Glutamatergic neuron (in vitro differentiated cells): ENCODE data around the gene PTPRT. TPM values are rescaled to one million over a fixed set of nuclear protein-coding genes. Genes with fewer than 3 reads are reported as not detected.

Experiments used
- DNase-seq: peaks from one replicate; pipeline ENCODE4 v3.0.0; 2022
- H3K27ac Mint-ChIP-seq: one replicate; pipeline ENCODE4 v1.8.0; 2020; ENCODE audit warnings: mild to moderate bottlenecking, mixed read lengths, inconsistent platforms; ENCODE audit not compliant: unreplicated experiment
- H3K27me3 Mint-ChIP-seq: one replicate; pipeline ENCODE4 v1.8.0; 2020; ENCODE audit warnings: mild to moderate bottlenecking, moderate library complexity, mixed read lengths, inconsistent platforms; ENCODE audit not compliant: unreplicated experiment
- H3K36me3 Mint-ChIP-seq: one replicate; pipeline ENCODE4 v1.8.0; 2020; ENCODE audit warnings: mild to moderate bottlenecking, mixed read lengths, inconsistent platforms; ENCODE audit not compliant: unreplicated experiment
- H3K4me1 Mint-ChIP-seq: one replicate; pipeline ENCODE4 v1.8.0; 2020; ENCODE audit warnings: mild to moderate bottlenecking, low read depth, mixed read lengths, inconsistent platforms; ENCODE audit not compliant: unreplicated experiment
- H3K4me3 Mint-ChIP-seq: one replicate; pipeline ENCODE4 v1.8.0; 2020; ENCODE audit warnings: mild to moderate bottlenecking, mixed read lengths, inconsistent platforms; ENCODE audit not compliant: unreplicated experiment
- H3K9me3 Mint-ChIP-seq: one replicate; pipeline ENCODE4 v1.8.0; 2020; ENCODE audit warnings: mild to moderate bottlenecking, moderate library complexity, mixed read lengths, inconsistent platforms; ENCODE audit not compliant: unreplicated experiment
- total RNA-seq: library from RNA; stranded (reverse); fragmentation: NEBNext Ultra II Directional; extraction: Animal tissue kit (Norgen Biotek cat#: 25700); gene quantifications from one replicate; pipeline ENCODE4 v1.2.1, GENCODE V29; 2021; ENCODE audit not compliant: unreplicated experiment
- TF ChIP-seq, protein P1 (sequence below): fragments of 200-600 bp; sonication (generic); IDR thresholded peaks from one replicate; pipeline ENCODE4 v1.5.0; 2021; ENCODE audit not compliant: partially characterized antibody, unreplicated experiment

Gene PTPRT
- total RNA-seq, 1 donor from 2014 or later, result 1.9 TPM

DNA sequence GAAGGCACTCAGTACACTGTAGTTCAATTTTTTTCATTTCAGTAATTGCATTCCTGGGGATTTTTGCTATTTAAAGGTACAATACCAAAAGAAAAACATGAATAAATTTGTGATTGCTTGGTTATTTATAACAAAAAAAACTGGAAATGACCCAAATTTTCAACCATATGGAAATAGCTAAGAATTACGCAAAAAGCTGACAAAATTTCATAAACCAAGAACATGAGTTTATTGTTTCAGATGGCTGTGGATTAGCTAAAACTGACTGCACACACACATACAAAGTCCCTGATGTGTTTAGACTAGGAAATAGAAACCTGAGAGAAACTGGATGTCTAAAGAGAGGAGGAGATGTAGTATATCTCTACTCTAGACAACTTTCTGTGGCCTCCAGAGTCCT lies 853.1 kb downstream of the PTPRT start:
- Mint-ChIP-seq H3K27ac (no peak overlapping the region), H3K27me3 (no peaks in the 10 kb centered on the region), H3K36me3 (peaks cover 5% of the 10 kb centered on the region), H3K9me3 (peaks cover 2% of the 10 kb centered on the region), H3K4me3 (no peak overlapping the region), H3K4me1 (no peaks in the 10 kb centered on the region)
- no peak for DNase-seq
- TF ChIP-seq, protein P1, sequence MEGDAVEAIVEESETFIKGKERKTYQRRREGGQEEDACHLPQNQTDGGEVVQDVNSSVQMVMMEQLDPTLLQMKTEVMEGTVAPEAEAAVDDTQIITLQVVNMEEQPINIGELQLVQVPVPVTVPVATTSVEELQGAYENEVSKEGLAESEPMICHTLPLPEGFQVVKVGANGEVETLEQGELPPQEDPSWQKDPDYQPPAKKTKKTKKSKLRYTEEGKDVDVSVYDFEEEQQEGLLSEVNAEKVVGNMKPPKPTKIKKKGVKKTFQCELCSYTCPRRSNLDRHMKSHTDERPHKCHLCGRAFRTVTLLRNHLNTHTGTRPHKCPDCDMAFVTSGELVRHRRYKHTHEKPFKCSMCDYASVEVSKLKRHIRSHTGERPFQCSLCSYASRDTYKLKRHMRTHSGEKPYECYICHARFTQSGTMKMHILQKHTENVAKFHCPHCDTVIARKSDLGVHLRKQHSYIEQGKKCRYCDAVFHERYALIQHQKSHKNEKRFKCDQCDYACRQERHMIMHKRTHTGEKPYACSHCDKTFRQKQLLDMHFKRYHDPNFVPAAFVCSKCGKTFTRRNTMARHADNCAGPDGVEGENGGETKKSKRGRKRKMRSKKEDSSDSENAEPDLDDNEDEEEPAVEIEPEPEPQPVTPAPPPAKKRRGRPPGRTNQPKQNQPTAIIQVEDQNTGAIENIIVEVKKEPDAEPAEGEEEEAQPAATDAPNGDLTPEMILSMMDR, result no peak

DNA sequence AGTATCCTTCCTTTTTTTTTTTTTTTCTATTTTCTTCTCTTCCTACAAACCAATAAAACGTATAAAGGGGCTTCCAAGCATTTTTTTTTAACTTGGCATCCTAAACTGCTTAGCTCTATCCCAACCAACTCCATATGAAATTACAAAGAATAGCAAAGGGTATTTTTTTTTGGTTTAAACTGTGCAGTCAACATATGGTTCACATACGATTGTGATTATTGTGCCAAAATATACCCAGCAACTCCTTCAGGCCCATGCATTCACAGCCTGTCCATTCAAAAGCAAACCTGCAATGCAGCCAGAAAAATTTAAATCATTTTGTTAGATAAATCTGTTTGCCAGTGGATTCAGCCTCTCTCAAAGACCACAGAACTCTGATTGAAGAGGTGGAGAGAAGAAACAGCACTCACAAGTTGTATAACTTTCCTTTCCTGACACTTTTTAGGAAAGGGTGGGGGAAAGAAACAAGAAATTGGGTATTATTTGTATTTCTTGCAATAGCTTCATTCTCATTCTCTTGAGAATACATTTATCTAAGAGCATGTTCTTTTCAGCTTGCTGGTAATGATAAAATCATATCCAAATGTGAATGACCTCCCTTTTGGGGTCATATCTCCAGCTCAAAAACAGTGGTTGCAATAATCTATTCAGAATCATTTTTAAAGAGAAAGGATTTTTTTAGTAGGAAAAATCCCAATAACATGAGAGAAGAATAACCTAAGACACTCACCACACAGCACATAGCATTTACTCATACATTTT lies 870.3 kb downstream of the PTPRT start:
- Mint-ChIP-seq H3K4me1 (no peaks in the 10 kb centered on the region), H3K27ac (no peak overlapping the region), H3K4me3 (no peak overlapping the region), H3K9me3 (no peaks in the 10 kb centered on the region), H3K27me3 (no peaks in the 10 kb centered on the region), H3K36me3 (no peaks in the 10 kb centered on the region)
- TF ChIP-seq, protein P1, result no peak
- no peak for DNase-seq

DNA sequence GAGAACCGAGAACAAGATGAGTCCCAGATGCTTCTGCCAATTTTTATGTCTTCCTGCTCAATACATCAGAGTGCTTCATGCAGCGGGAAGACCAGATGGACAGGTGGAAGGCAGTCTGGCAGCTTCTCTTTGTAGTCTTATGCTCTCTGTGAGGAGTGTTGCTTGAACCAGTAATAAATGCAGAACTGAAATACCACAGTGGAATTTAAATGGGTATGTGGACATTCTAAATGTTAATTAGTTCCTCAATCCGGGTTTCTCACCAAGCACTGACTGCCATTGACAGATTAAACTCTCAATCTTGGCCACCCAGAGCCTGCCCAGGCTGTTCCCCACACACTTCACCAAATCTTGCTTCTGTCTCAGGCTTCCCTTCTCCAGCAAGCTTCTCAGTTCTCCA lies 876.0 kb downstream of the PTPRT start:
- Mint-ChIP-seq H3K27ac (no peak overlapping the region), H3K27me3 (no peaks in the 10 kb centered on the region), H3K9me3 (no peaks in the 10 kb centered on the region), H3K4me3 (no peak overlapping the region), H3K4me1 (no peaks in the 10 kb centered on the region), H3K36me3 (no peaks in the 10 kb centered on the region)
- DNase-seq, result no peak
- TF ChIP-seq, protein P1, result no peak

DNA sequence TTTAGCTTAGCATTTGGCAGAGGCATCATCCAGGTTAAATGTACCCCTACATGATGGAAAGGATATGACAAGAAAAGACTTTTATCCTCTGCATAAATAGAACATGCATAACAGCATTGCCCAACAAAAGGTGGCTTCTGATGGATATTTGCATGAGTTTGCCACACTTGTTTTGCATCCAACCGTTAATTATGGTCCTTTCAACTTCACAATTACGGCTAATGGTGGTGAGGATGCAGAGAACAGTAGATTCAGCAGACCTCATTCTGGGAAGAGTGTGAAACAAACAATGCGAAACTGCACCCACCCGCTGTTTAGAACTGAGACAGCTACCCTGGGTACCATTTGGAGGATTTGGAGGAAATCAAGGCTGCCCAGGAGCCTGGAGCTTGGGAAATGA lies 880.7 kb downstream of the PTPRT start:
- no peak for DNase-seq
- Mint-ChIP-seq H3K27ac (no peak overlapping the region), H3K9me3 (no peaks in the 10 kb centered on the region), H3K27me3 (no peaks in the 10 kb centered on the region), H3K36me3 (no peaks in the 10 kb centered on the region), H3K4me1 (no peaks in the 10 kb centered on the region), H3K4me3 (no peak overlapping the region)
- TF ChIP-seq, protein P1, result no peak

DNA sequence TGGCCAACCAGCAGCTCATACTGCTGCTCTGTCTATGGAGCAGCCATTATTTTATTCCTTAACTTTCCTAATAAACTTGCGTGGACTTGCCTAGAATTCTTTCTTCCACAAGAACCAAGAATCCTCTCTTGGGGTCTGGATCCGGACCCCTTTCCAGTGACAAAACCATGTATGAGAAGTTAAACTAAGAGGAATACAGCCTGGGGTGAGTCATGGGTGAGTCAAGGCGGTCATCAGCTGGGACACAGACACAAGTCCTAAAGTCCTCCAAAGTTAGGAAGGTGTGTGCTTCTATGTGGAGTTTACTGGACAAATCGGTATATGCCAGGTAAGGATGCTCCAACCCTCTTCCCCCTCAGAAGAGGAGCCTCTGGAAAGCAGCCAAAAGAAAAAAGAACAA lies 881.5 kb downstream of the PTPRT start:
- DNase-seq, result no peak
- H3K27ac Mint-ChIP-seq, result no peak overlapping the region
- no peaks in the 10 kb centered on the region for H3K27me3 Mint-ChIP-seq
- TF ChIP-seq, protein P1, result no peak
- no peaks in the 10 kb centered on the region for H3K4me1 Mint-ChIP-seq
- no peaks in the 10 kb centered on the region for H3K36me3 Mint-ChIP-seq
- H3K4me3 Mint-ChIP-seq, result no peak overlapping the region
- H3K9me3 Mint-ChIP-seq, result no peaks in the 10 kb centered on the region
